ENCODE data around the gene KNDC1. TPM values are rescaled to one million over a fixed set of nuclear protein-coding genes. Genes with fewer than 3 reads are reported as not detected.
A peak's percentile ranks its signal among the peaks of the same experiment; 100 is the strongest.

Gene KNDC1
- total and polyA plus RNA-seq, 2 donors (not counting 1 experiment from before 2014, with no cell fraction given), result 0.17 to 0.45 TPM

- CTCF ChIA-PET, result interaction anchor here (0.7 kb wide), 1 partner anchor 19 kb away, joined by 3 read pairs; no protein-coding TSS in a partner anchor
- no peak for DNase-seq
- 56% methylated on average over 54 of the region's 60 CpGs for WGBS (ENCODE audit: insufficient coverage)
- peak within 1 kb of the TSS; percentile 86 for H3K4me2 ChIP-seq (replicated peaks; ENCODE audit: low read depth, low read length, poor library complexity, severe bottlenecking)
- peak within 1 kb of the TSS; percentile 38 for H2AFZ ChIP-seq (ENCODE audit: insufficient read depth, low read depth, low read length, poor library complexity, severe bottlenecking)
- Mint-ChIP-seq H3K4me3 (peak within 1 kb of the TSS; percentile 29), H3K4me1 (peaks cover 38% of the 10 kb centered on the region), H3K27me3 (peaks cover 17% of the 10 kb centered on the region), H3K9me3 (ENCODE audit: insufficient read depth) (no peaks in the 10 kb centered on the region), H3K27ac (no peak within 1 kb of the TSS)
- H3K27ac ChIP-seq (ENCODE audit: low read length in 2 of 2), result no peak within 1 kb of the TSS
- ATAC-seq (ENCODE audit: low read depth), result no peak
- H3K36me3 ChIP-seq (replicated peaks in 1 of 2; ENCODE audit: control extremely low read depth in 1 of 2, control insufficient read depth in 1 of 2, extremely low read depth in 1 of 2, insufficient read depth in 2 of 2, low read length in 1 of 2), result no peaks in the 10 kb centered on the region
- intact Hi-C loops (cut with micrococcal nuclease), result no loop called here
- H3K79me2 ChIP-seq (ENCODE audit: control insufficient read depth, insufficient read depth, low read length), result no peaks in the 10 kb centered on the region
- peak within 1 kb of the TSS; percentile 53 for H3K9ac ChIP-seq (ENCODE audit: low read length)
- peak within 1 kb of the TSS in 4 of 5 experiments; percentile 17 to 55 (median 38) for H3K4me3 ChIP-seq (ENCODE audit: control extremely low read depth in 1 of 5, extremely low read depth in 1 of 5, insufficient read depth in 1 of 5, low read depth in 2 of 5, low read length in 4 of 5)
- peaks cover 0 to 45% (median 19%) of the 10 kb centered on the region in 4 experiments for H3K27me3 ChIP-seq (replicated peaks in 1 of 4; ENCODE audit: control extremely low read depth in 1 of 4, control insufficient read depth in 3 of 4, insufficient read depth in 4 of 4, low read length in 3 of 4)
- peaks cover 60 to 62% of the 10 kb centered on the region in 2 donors for H3K4me1 ChIP-seq (ENCODE audit: control insufficient read depth in 2 of 2, insufficient read depth in 2 of 2, low read length in 2 of 2)
- TF ChIP-seq EZH2 (IDR thresholded peaks at IDR 0.05; ENCODE audit: borderline replicate concordance, insufficient read depth, low read depth, low read length, poor library complexity, severe bottlenecking) (peak; percentile 2), CTCF (IDR thresholded peaks at IDR 0.05) (no peak)
- POLR2A ChIA-PET, result no interaction called here
- peaks cover 4% of the 10 kb centered on the region for H4K20me1 ChIP-seq (ENCODE audit: control insufficient read depth, insufficient read depth, low read length, poor library complexity, severe bottlenecking)
- H3K9me3 ChIP-seq (ENCODE audit: control extremely low read depth in 1 of 3, control insufficient read depth in 2 of 3, insufficient read depth in 1 of 3, low read length in 2 of 3), result no peaks in the 10 kb centered on the region
These were observed 77.8 kb downstream of the KNDC1 start, which contains the start of gene VENTX for GRCh38 chr10:133237588-133238465. Gene VENTX (plus strand): TSS chr10:133237855. CDS start chr10:133237915, 60 bp downstream.

GRCh38 chr10:133238466-133238804 lies 78.4 kb downstream of the KNDC1 start:
- peaks cover 60 to 62% of the 10 kb centered on the region in 2 donors for H3K4me1 ChIP-seq (ENCODE audit: control insufficient read depth in 2 of 2, insufficient read depth in 2 of 2, low read length in 2 of 2)
- Mint-ChIP-seq H3K4me1 (peaks cover 42% of the 10 kb centered on the region), H3K27ac (no peak overlapping the region), H3K27me3 (peaks cover 20% of the 10 kb centered on the region), H3K4me3 (no peak overlapping the region), H3K9me3 (ENCODE audit: insufficient read depth) (no peaks in the 10 kb centered on the region)
- H2AFZ ChIP-seq (ENCODE audit: insufficient read depth, low read depth, low read length, poor library complexity, severe bottlenecking), result no peak overlapping the region
- no peaks in the 10 kb centered on the region for H3K36me3 ChIP-seq (replicated peaks in 1 of 2; ENCODE audit: control extremely low read depth in 1 of 2, control insufficient read depth in 1 of 2, extremely low read depth in 1 of 2, insufficient read depth in 2 of 2, low read length in 1 of 2)
- H3K9me3 ChIP-seq (ENCODE audit: control extremely low read depth in 1 of 3, control insufficient read depth in 2 of 3, insufficient read depth in 1 of 3, low read length in 2 of 3), result no peaks in the 10 kb centered on the region
- ChIA-PET CTCF (interaction anchor here (0.7 kb wide), 1 partner anchor 18 kb away, joined by 3 read pairs; no protein-coding TSS in a partner anchor), POLR2A (no interaction called here)
- 87% methylated on average over 13 of the region's 15 CpGs for WGBS (ENCODE audit: insufficient coverage)
- no peak overlapping the region for H3K27ac ChIP-seq (ENCODE audit: low read length in 2 of 2)
- no peaks in the 10 kb centered on the region for H3K79me2 ChIP-seq (ENCODE audit: control insufficient read depth, insufficient read depth, low read length)
- peaks cover 0 to 45% (median 19%) of the 10 kb centered on the region in 4 experiments for H3K27me3 ChIP-seq (replicated peaks in 1 of 4; ENCODE audit: control extremely low read depth in 1 of 4, control insufficient read depth in 3 of 4, insufficient read depth in 4 of 4, low read length in 3 of 4)
- peak overlapping the region; percentile 86 for H3K4me2 ChIP-seq (replicated peaks; ENCODE audit: low read depth, low read length, poor library complexity, severe bottlenecking)
- intact Hi-C loops (cut with micrococcal nuclease), result no loop called here
- no peak overlapping the region for H3K4me3 ChIP-seq (ENCODE audit: control extremely low read depth in 1 of 5, extremely low read depth in 1 of 5, insufficient read depth in 1 of 5, low read depth in 2 of 5, low read length in 4 of 5)
- H4K20me1 ChIP-seq (ENCODE audit: control insufficient read depth, insufficient read depth, low read length, poor library complexity, severe bottlenecking), result peaks cover 4% of the 10 kb centered on the region
- no peak for ATAC-seq (ENCODE audit: low read depth)
- TF ChIP-seq CTCF (IDR thresholded peaks at IDR 0.05) (no peak), EZH2 (IDR thresholded peaks at IDR 0.05; ENCODE audit: borderline replicate concordance, insufficient read depth, low read depth, low read length, poor library complexity, severe bottlenecking) (no peak)
- no peak for DNase-seq
- H3K9ac ChIP-seq (ENCODE audit: low read length), result no peak overlapping the region
